Measurements from ENCODE around the gene MRPS7. TPM values are rescaled to one million over a fixed set of nuclear protein-coding genes. Genes with fewer than 3 reads are reported as not detected.
"Not testable (repeated sequence)": the region's sequence is repeated elsewhere in the genome, so short reads cannot be mapped to it uniquely, and the experiment has no call there.

Gene MRPS7
- total RNA-seq, 2 experiments from 2014 or later = 34.0 to 36.1 TPM

- ATAC-seq (ENCODE audit: low read depth) = peak; percentile 15
- peaks cover 15% of the 10 kb centered on the region for H3K4me1 Mint-ChIP-seq
- H3K27me3 Mint-ChIP-seq = no peaks in the 10 kb centered on the region
- no peaks in the 10 kb centered on the region for H3K9me3 Mint-ChIP-seq
- no peaks in the 10 kb centered on the region for H3K36me3 Mint-ChIP-seq
- peak overlapping the region; percentile 100 for H3K27ac Mint-ChIP-seq
- no peak for DNase-seq
- H3K4me3 Mint-ChIP-seq = peak overlapping the region; percentile 97
- POLR2A ChIA-PET = interaction anchor here (0.7 to 4.2 kb wide), 21 partner anchors 9 to 276 kb away, joined by 3 to 86 read pairs (median 6); partner anchors contain the start of genes GGA3, GRB2, JPT1 and LLGL2
Observed at GRCh38 chr17:75288770-75289114, 27.1 kb downstream of the MRPS7 start.

- no peaks in the 10 kb centered on the region for H3K36me3 Mint-ChIP-seq
- H3K9me3 Mint-ChIP-seq = no peaks in the 10 kb centered on the region
- peak; percentile 95 for DNase-seq
- POLR2A ChIA-PET = interaction anchor here (0.6 to 4.2 kb wide), 27 partner anchors 9 to 626 kb away, joined by 3 to 86 read pairs (median 5); partner anchors contain the start of genes GGA3, GRB2, JPT1 and LLGL2
- H3K27me3 Mint-ChIP-seq = no peaks in the 10 kb centered on the region
- peak within 1 kb of the TSS; percentile 97 for H3K4me3 Mint-ChIP-seq
- ATAC-seq (ENCODE audit: low read depth) = peak; percentile 95
- peak within 1 kb of the TSS; percentile 100 for H3K27ac Mint-ChIP-seq
- H3K4me1 Mint-ChIP-seq = peaks cover 15% of the 10 kb centered on the region
Observed at GRCh38 chr17:75289115-75289831, 27.6 kb downstream of the MRPS7 start, which contains the start of gene SLC25A19. Gene SLC25A19, minus strand, starts transcription at chr17:75289433. Its CDS starts 2,669 bp downstream, at chr17:75286764.

- Mint-ChIP-seq H3K4me3 (peak overlapping the region; percentile 97), H3K27ac (peak overlapping the region; percentile 100), H3K4me1 (peaks cover 15% of the 10 kb centered on the region), H3K36me3 (no peaks in the 10 kb centered on the region), H3K27me3 (no peaks in the 10 kb centered on the region), H3K9me3 (no peaks in the 10 kb centered on the region)
- DNase-seq (peak; percentile 56), ATAC-seq (ENCODE audit: low read depth) (peak; percentile 9)
- POLR2A ChIA-PET = interaction anchor here (0.6 to 4.2 kb wide), 25 partner anchors 10 to 626 kb away, joined by 3 to 86 read pairs (median 6); partner anchors contain the start of genes GGA3, GRB2, JPT1 and MIF4GD
Observed at GRCh38 chr17:75289832-75290337, 28.2 kb downstream of the MRPS7 start.

- H3K36me3 Mint-ChIP-seq; H3K4me3 Mint-ChIP-seq; H3K27ac Mint-ChIP-seq; ATAC-seq (ENCODE audit: low read depth); DNase-seq; H3K27me3 Mint-ChIP-seq; H3K9me3 Mint-ChIP-seq: not testable (repeated sequence)
- peaks cover 21% of the 10 kb centered on the region for H3K4me1 Mint-ChIP-seq
- POLR2A ChIA-PET = interaction anchor here (0.7 kb wide), 1 partner anchor 108 kb away, joined by 8 read pairs; no protein-coding TSS in a partner anchor
Observed at GRCh38 chr17:75292810-75293448, 31.2 kb downstream of the MRPS7 start.

GRCh38 chr17:75295201-75296158 is 33.8 kb downstream of the MRPS7 start:
- Mint-ChIP-seq H3K9me3 (no peaks in the 10 kb centered on the region), H3K36me3 (no peaks in the 10 kb centered on the region), H3K27me3 (no peaks in the 10 kb centered on the region), H3K4me3 (no peak overlapping the region), H3K4me1 (peaks cover 14% of the 10 kb centered on the region), H3K27ac (peak overlapping the region; percentile 79)
- ATAC-seq (ENCODE audit: low read depth) (peak; percentile 39), DNase-seq (no peak)
- POLR2A ChIA-PET = interaction anchor here (0.7 to 1.0 kb wide), 2 partner anchors 25 to 563 kb away, joined by 3 to 4 read pairs; no protein-coding TSS in a partner anchor

- Mint-ChIP-seq H3K4me3 (no peak overlapping the region), H3K27me3 (no peaks in the 10 kb centered on the region), H3K4me1 (peaks cover 9% of the 10 kb centered on the region), H3K27ac (no peak overlapping the region), H3K36me3 (no peaks in the 10 kb centered on the region), H3K9me3 (no peaks in the 10 kb centered on the region)
- ATAC-seq (ENCODE audit: low read depth) = no peak
- POLR2A ChIA-PET = interaction anchor here (0.6 kb wide), 1 partner anchor 15 kb away, joined by 5 read pairs; no protein-coding TSS in a partner anchor
- no peak for DNase-seq
Observed at GRCh38 chr17:75300280-75300679, 38.6 kb downstream of the MRPS7 start.

DNA sequence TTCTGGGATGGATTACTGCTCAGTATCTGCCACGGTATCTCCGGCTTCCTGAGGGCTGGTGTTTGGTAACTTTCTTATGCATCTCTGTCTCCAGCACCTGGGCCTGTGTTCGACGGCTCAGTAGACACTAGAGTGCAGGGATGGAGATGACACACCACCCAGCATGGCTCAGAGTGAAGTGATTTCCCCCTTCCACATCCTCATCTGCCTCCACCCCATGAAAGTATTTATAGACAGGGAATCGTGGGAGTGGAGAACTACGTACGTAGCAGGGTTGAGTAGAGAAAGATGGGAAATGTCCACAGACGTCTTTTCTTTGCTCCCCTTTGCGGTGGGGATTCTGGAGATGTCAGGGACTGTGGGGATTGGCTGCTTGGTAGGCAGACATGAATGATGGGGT is 39.4 kb downstream of the MRPS7 start:
- H3K27ac Mint-ChIP-seq = no peak overlapping the region
- H3K27me3 Mint-ChIP-seq = no peaks in the 10 kb centered on the region
- DNase-seq = no peak
- ATAC-seq (ENCODE audit: low read depth) = no peak
- no peaks in the 10 kb centered on the region for H3K9me3 Mint-ChIP-seq
- H3K4me1 Mint-ChIP-seq = peaks cover 5% of the 10 kb centered on the region
- POLR2A ChIA-PET = no interaction called here
- H3K36me3 Mint-ChIP-seq = no peaks in the 10 kb centered on the region
- H3K4me3 Mint-ChIP-seq = no peak overlapping the region

DNA sequence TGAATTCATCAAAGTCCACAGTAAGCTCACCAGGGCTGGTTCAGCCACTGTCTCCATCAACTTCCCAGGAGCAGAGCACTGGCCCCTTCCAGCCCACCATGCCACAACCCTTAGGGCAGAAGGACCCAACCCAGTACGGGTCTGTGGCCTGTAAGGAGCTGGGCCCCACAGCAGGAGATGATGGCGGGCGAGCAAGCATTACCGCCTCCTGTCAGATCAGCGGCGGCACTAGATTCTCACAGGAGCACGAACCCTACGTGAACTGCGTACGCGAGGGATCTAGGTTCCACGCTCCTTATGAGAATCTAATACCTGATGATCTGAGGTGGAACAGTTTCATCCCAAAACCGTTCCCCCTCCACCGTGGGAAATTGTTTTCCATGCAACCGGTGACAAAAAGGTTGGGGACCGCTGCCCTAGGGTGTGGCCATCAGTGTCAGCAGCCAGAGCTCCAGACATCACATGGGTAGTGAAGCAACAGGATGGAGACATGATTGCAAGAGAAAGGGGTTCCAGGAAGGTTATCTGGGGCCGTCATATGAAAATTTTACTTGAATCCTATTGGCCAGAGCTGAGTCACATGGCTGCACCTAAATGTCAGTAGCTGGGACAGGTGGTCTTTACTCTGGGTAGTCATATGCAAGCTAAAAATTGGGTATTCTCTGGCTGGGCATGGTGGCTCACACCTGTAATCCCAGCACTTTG is 40.0 kb downstream of the MRPS7 start:
- Mint-ChIP-seq H3K9me3 (no peaks in the 10 kb centered on the region), H3K4me1 (peaks cover 5% of the 10 kb centered on the region), H3K36me3 (no peaks in the 10 kb centered on the region), H3K27ac (no peak overlapping the region), H3K27me3 (no peaks in the 10 kb centered on the region), H3K4me3 (no peak overlapping the region)
- DNase-seq = no peak
- no peak for ATAC-seq (ENCODE audit: low read depth)
- POLR2A ChIA-PET = no interaction called here

- Mint-ChIP-seq H3K4me1 (peaks cover 7% of the 10 kb centered on the region), H3K27ac (no peak overlapping the region), H3K4me3 (no peak overlapping the region), H3K9me3 (no peaks in the 10 kb centered on the region), H3K27me3 (no peaks in the 10 kb centered on the region), H3K36me3 (no peaks in the 10 kb centered on the region)
- POLR2A ChIA-PET = no interaction called here
- DNase-seq (no peak), ATAC-seq (ENCODE audit: low read depth) (no peak)
Observed at GRCh38 chr17:75307957-75308731, 46.5 kb downstream of the MRPS7 start.

GRCh38 chr17:75308732-75309629 is 47.3 kb downstream of the MRPS7 start:
- Mint-ChIP-seq H3K27me3 (no peaks in the 10 kb centered on the region), H3K4me1 (peaks cover 10% of the 10 kb centered on the region), H3K4me3 (no peak overlapping the region), H3K9me3 (no peaks in the 10 kb centered on the region), H3K36me3 (peaks cover 2% of the 10 kb centered on the region), H3K27ac (peak overlapping the region; percentile 64)
- ATAC-seq (ENCODE audit: low read depth) (no peak), DNase-seq (no peak)
- POLR2A ChIA-PET = no interaction called here

- H3K4me3 Mint-ChIP-seq = no peak overlapping the region
- POLR2A ChIA-PET = interaction anchor here (0.6 kb wide), 1 partner anchor 91 kb away, joined by 3 read pairs; the partner anchor contains the start of gene GRB2
- H3K36me3 Mint-ChIP-seq = peaks cover 2% of the 10 kb centered on the region
- no peak overlapping the region for H3K27ac Mint-ChIP-seq
- DNase-seq = no peak
- H3K4me1 Mint-ChIP-seq = peaks cover 17% of the 10 kb centered on the region
- no peaks in the 10 kb centered on the region for H3K27me3 Mint-ChIP-seq
- H3K9me3 Mint-ChIP-seq = no peaks in the 10 kb centered on the region
- ATAC-seq (ENCODE audit: low read depth) = no peak
Observed at GRCh38 chr17:75313941-75314551, 52.4 kb downstream of the MRPS7 start.
